Suprapubic skin (tissue), 3 donors: ENCODE results near the gene CBLC.

ENCODE experiments used
- POLR2A ChIP-seq, 2 donors: fragments of 450-650 bp; IDR thresholded peaks; one replicate each; pipeline ENCODE4 v1.6.1; 2017; ENCODE audit warnings: antibody characterized with exemption in 2 of 2, mild to moderate bottlenecking in 2 of 2, moderate library complexity in 2 of 2
- TF ChIP-seq, protein P1 (sequence below), 2 donors: fragments of 200-600 bp in 1 of 2; fragments of 450-650 bp in 1 of 2; sonication (generic) in 1 of 2; IDR thresholded peaks; one replicate each; pipeline ENCODE4 v1.5.1; 2016 to 2019; ENCODE audit warnings: antibody characterized with exemption in 2 of 2, mild to moderate bottlenecking in 1 of 2, moderate library complexity in 1 of 2

DNA sequence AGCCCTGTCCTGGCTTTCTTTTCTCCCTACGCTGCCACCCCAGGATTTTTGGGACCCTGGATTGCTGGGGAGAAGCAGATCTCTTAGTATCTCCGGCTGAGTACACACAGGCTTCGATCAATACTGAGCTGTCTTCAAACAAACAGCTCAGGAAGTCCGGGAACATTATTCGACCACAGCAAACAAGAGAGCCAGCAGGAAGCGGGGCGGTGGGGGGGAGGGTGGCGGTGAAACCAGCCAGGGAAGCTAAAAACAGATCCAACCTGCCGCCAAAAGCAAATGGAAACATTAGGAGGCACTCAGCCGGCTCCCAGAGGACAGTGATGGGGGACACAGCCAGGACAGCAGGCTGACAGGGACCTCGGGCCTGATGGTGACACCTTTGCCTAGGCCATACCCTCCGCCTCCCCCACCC lies 19.0 kb downstream of the CBLC start:
- TF ChIP-seq, protein P1, sequence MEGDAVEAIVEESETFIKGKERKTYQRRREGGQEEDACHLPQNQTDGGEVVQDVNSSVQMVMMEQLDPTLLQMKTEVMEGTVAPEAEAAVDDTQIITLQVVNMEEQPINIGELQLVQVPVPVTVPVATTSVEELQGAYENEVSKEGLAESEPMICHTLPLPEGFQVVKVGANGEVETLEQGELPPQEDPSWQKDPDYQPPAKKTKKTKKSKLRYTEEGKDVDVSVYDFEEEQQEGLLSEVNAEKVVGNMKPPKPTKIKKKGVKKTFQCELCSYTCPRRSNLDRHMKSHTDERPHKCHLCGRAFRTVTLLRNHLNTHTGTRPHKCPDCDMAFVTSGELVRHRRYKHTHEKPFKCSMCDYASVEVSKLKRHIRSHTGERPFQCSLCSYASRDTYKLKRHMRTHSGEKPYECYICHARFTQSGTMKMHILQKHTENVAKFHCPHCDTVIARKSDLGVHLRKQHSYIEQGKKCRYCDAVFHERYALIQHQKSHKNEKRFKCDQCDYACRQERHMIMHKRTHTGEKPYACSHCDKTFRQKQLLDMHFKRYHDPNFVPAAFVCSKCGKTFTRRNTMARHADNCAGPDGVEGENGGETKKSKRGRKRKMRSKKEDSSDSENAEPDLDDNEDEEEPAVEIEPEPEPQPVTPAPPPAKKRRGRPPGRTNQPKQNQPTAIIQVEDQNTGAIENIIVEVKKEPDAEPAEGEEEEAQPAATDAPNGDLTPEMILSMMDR (IDR thresholded peaks at IDR 0.05) = no peak
- no peak for TF ChIP-seq POLR2A (IDR thresholded peaks at IDR 0.05)
